Breast epithelium (tissue), 4 donors: Measurements from ENCODE around the gene SPDEF. TPM values are rescaled to one million over a fixed set of nuclear protein-coding genes. Genes with fewer than 3 reads are reported as not detected.
A peak's percentile ranks its signal among the peaks of the same experiment; 100 is the strongest.

ENCODE experiments used
- DNase-seq, 2 donors: peaks; one replicate each; pipeline ENCODE4 v3.0.0-alpha.2; 2019; ENCODE audit warnings: low spot score in 2 of 2
- H3K27ac ChIP-seq, 2 donors: fragments of 200-600 bp; sonication (generic) in 1 of 2; one replicate each; pipeline ENCODE4 v1.5.1; 2016 to 2019; ENCODE audit warnings: mild to moderate bottlenecking in 1 of 2
- H3K27me3 ChIP-seq, 2 donors: fragments of 200-600 bp; sonication (generic) in 1 of 2; one replicate each; pipeline versions ENCODE4 v1.5.1 to v1.6.0; 2017 to 2019; ENCODE audit warnings: control low read depth in 1 of 2, mild to moderate bottlenecking in 1 of 2
- H3K36me3 ChIP-seq: fragments of 200-600 bp; one replicate; pipeline ENCODE4 v1.5.1; 2019
- H3K4me1 ChIP-seq, 2 donors: fragments of 200-600 bp; sonication (generic); one replicate each; pipeline ENCODE4 v1.5.1; 2016 to 2019; ENCODE audit warnings: control low read depth in 1 of 2
- H3K4me3 ChIP-seq, 3 donors: fragments of 200-600 bp; sonication (generic); 1 replicate in 2 of 3; 2 replicates in 1 of 3; pipeline ENCODE4 v1.5.1; 2016 to 2019; ENCODE audit warnings: mild to moderate bottlenecking in 3 of 3, moderate library complexity in 2 of 3
- H3K9me3 ChIP-seq, 2 donors: fragments of 200-600 bp; sonication (generic) in 1 of 2; one replicate each; pipeline ENCODE4 v1.5.1; 2016 to 2019; ENCODE audit warnings: control low read depth in 1 of 2
- POLR2A ChIP-seq: fragments of 450-650 bp; IDR thresholded peaks from one replicate; pipeline ENCODE4 v1.6.1; 2016; ENCODE audit warnings: antibody characterized with exemption, mild to moderate bottlenecking, moderate library complexity
- POLR2AphosphoS5 ChIP-seq, 3 donors: sonication (generic); formaldehyde crosslinking; IDR thresholded peaks; one replicate each; pipeline ENCODE4 v1.6.1; 2017; ENCODE audit warnings: antibody characterized with exemption in 3 of 3
- intact Hi-C: fragments of 100-400 bp; cut with DNase I; formaldehyde crosslinking; loops from one replicate; pipeline ENCODE4 v1.15.1; 2023; ENCODE audit warnings: low total_unique reads
- total RNA-seq, 3 donors: library from RNA; depleted of rRNA; stranded (reverse); fragments of >200 nt; gene quantifications; one replicate each; pipeline ENCODE4 v1.1.0, GENCODE V29; 2016
- TF ChIP-seq, protein P1 (sequence below), 3 donors: fragments of 450-650 bp; IDR thresholded peaks; one replicate each; pipeline ENCODE4 v1.5.1; 2016 to 2017; ENCODE audit warnings: antibody characterized with exemption in 3 of 3, mild to moderate bottlenecking in 3 of 3, moderate library complexity in 3 of 3

The SPDEF gene
- total RNA-seq, 3 donors from 2014 or later: 0.48 to 123 (median 89.0) TPM

DNA sequence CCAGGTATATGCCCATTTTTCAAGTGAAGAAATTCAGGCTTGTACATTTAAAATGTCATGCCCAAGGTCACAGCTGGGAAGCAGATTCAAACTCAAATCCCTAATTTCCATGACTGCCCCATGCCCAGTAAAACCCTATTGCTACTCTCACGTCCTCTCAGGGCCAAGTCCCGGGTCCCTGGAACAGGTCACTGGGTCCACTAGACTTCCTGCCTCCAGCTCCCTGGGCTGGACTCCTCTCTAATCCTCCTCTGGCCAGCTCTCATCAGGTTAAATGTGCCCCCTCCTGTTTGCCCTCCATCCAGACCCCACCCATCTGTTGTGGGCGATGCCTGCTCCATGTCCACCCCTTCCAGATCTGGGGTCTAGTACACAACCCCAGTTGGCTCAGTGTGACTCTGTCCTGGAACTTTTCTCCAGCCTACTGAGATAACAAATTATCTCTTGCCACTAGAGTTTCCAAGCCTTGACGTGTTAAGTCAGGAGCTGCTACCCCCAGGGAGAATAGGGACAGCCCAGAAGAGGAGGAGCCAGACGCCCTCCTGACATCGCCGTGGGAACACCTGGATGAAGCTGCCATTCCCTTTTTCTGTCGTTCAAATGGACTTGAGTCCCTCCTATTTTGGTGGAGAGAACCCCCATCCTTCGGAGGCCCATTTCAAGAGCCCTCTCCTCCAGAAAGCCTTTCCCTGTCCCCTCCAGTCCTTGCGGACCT, 3.7 kb upstream of the SPDEF start:
- DNase-seq: no peak
- Histone ChIP-seq H3K4me1 (no peaks in the 10 kb centered on the region), H3K4me3 (no peak overlapping the region), H3K36me3 (no peaks in the 10 kb centered on the region), H3K27me3 (no peaks in the 10 kb centered on the region), H3K9me3 (no peaks in the 10 kb centered on the region), H3K27ac (no peak overlapping the region)
- intact Hi-C loops: no loop called here
- TF ChIP-seq, protein P1, sequence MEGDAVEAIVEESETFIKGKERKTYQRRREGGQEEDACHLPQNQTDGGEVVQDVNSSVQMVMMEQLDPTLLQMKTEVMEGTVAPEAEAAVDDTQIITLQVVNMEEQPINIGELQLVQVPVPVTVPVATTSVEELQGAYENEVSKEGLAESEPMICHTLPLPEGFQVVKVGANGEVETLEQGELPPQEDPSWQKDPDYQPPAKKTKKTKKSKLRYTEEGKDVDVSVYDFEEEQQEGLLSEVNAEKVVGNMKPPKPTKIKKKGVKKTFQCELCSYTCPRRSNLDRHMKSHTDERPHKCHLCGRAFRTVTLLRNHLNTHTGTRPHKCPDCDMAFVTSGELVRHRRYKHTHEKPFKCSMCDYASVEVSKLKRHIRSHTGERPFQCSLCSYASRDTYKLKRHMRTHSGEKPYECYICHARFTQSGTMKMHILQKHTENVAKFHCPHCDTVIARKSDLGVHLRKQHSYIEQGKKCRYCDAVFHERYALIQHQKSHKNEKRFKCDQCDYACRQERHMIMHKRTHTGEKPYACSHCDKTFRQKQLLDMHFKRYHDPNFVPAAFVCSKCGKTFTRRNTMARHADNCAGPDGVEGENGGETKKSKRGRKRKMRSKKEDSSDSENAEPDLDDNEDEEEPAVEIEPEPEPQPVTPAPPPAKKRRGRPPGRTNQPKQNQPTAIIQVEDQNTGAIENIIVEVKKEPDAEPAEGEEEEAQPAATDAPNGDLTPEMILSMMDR (IDR thresholded peaks at IDR 0.05): no peak
- no peak for TF ChIP-seq POLR2AphosphoS5 (IDR thresholded peaks at IDR 0.05)
- TF ChIP-seq POLR2A: no peak

DNA sequence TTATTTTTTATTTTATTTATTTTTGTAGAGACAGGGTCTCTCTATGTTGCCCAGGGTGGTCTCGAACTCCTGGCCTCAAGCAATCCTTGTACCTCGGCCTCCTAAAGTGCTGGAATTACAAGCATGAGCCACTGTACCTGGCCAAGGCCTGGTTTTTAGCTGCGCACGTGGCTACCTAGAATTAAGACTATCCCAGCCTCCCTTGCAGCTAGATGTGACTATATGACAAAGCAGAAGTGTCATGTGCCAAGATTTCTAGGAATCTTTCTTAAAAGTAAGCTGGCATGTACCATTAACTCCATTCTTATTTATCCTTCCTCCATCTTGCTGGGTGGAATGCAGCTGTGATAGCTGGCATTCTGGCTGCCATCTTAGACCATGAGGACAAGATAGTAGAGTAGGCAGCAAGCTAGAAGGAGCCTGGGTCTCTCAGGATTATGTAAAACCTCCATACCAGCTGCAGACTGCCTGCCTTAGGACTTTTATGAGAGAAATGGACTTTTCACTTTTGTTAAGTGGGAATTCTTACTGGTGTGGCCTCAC, 2.1 kb upstream of the SPDEF start:
- intact Hi-C loops: no loop called here
- TF ChIP-seq POLR2A (no peak), POLR2AphosphoS5 (IDR thresholded peaks at IDR 0.05) (no peak)
- TF ChIP-seq, protein P1 (IDR thresholded peaks at IDR 0.05): no peak
- H3K4me1 ChIP-seq: no peaks in the 10 kb centered on the region
- no peak overlapping the region for H3K27ac ChIP-seq
- H3K4me3 ChIP-seq: no peak overlapping the region
- no peaks in the 10 kb centered on the region for H3K9me3 ChIP-seq
- H3K36me3 ChIP-seq: no peaks in the 10 kb centered on the region
- H3K27me3 ChIP-seq: no peaks in the 10 kb centered on the region
- no peak for DNase-seq

DNA sequence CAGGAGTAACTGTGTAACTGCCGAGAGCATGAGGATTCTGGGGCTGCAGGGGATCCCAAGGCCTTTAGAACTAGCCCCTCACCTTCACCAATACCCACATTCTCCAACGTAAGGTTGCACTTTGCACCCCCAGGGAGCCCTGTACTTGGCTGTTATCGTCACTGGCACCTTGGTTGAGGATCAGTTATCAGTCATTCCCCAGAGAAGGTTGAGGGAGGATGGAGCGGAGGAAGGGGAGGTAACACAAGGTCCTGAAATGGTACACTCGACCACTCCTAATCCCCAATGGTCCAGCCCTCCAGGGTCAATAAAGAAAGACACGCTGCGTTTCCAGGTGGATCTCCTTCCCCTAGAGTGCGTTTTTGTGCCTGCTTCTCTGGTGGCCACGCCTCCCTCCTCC, 1.1 kb upstream of the SPDEF start:
- Histone ChIP-seq H3K4me1 (no peaks in the 10 kb centered on the region), H3K27ac (no peak overlapping the region), H3K4me3 (no peak overlapping the region), H3K27me3 (no peaks in the 10 kb centered on the region), H3K36me3 (no peaks in the 10 kb centered on the region), H3K9me3 (no peaks in the 10 kb centered on the region)
- intact Hi-C loops: no loop called here
- no peak for TF ChIP-seq POLR2A
- no peak for TF ChIP-seq POLR2AphosphoS5 (IDR thresholded peaks at IDR 0.05)
- TF ChIP-seq, protein P1 (IDR thresholded peaks at IDR 0.05): no peak
- DNase-seq: no peak

DNA sequence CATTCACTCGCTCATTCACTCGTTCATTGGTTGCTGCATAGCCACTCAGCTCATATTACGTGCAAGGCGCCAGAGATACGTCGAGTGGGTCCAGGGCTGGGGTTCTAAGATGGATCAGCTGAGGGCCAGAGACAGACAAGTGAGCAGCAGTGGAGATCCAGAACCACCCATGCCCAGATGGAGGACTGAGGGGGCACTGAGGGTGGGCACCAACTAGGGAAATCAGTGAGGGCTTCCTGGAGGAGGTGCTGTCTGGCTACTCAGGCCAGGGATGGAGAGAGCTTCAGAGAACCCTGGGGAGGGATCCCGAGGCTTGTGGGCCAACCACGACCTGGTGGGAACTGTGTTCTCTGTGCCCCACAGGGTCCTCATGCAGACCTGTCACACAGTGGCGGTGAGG, 364 bp upstream of the SPDEF start:
- no peaks in the 10 kb centered on the region for H3K27me3 ChIP-seq
- peak overlapping the region; percentile 78 to 86 for H3K27ac ChIP-seq
- peak overlapping the region in 2 of 3 donors; percentile 51 to 67 for H3K4me3 ChIP-seq
- no peaks in the 10 kb centered on the region for H3K36me3 ChIP-seq
- no peak for DNase-seq
- intact Hi-C loops: no loop called here
- H3K9me3 ChIP-seq: no peaks in the 10 kb centered on the region
- no peak for TF ChIP-seq POLR2AphosphoS5 (IDR thresholded peaks at IDR 0.05)
- TF ChIP-seq, protein P1 (IDR thresholded peaks at IDR 0.05): no peak
- no peak for TF ChIP-seq POLR2A
- H3K4me1 ChIP-seq: no peaks in the 10 kb centered on the region

DNA sequence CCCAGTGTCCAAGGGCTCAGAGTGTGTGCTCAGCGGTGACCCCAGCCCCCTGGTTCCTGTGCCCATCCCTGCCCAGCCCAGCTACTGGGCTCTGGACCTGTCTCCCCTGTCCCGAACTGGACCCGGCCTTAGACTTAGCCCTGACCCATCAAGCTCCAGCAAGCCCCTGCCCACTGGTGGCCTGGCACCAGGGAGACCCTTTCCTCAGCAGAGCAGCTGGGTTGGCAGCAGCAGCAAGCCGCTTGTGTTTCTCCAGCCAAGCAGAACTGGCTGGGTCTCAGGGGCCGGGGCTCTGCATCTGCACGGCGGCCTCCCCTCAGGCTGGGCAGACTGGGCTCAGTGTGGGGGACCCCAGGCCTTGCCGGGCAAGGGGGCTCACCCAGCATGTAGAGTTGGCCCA, 801 bp downstream of the SPDEF start:
- Histone ChIP-seq H3K4me1 (no peaks in the 10 kb centered on the region), H3K9me3 (no peaks in the 10 kb centered on the region), H3K4me3 (peak overlapping the region in 2 of 3 donors; percentile 51 to 67), H3K36me3 (no peaks in the 10 kb centered on the region), H3K27ac (peak overlapping the region; percentile 78 to 86), H3K27me3 (no peaks in the 10 kb centered on the region)
- intact Hi-C loops: no loop called here
- TF ChIP-seq POLR2AphosphoS5 (IDR thresholded peaks at IDR 0.05): no peak
- TF ChIP-seq, protein P1 (IDR thresholded peaks at IDR 0.05): no peak
- no peak for TF ChIP-seq POLR2A
- no peak for DNase-seq
